ENCODE results near the gene KRT77. TPM values are rescaled to one million over a fixed set of nuclear protein-coding genes. Genes with fewer than 3 reads are reported as not detected.

Gene KRT77
- polyA plus RNA-seq, 1 donor from 2014 or later = not detected

DNA sequence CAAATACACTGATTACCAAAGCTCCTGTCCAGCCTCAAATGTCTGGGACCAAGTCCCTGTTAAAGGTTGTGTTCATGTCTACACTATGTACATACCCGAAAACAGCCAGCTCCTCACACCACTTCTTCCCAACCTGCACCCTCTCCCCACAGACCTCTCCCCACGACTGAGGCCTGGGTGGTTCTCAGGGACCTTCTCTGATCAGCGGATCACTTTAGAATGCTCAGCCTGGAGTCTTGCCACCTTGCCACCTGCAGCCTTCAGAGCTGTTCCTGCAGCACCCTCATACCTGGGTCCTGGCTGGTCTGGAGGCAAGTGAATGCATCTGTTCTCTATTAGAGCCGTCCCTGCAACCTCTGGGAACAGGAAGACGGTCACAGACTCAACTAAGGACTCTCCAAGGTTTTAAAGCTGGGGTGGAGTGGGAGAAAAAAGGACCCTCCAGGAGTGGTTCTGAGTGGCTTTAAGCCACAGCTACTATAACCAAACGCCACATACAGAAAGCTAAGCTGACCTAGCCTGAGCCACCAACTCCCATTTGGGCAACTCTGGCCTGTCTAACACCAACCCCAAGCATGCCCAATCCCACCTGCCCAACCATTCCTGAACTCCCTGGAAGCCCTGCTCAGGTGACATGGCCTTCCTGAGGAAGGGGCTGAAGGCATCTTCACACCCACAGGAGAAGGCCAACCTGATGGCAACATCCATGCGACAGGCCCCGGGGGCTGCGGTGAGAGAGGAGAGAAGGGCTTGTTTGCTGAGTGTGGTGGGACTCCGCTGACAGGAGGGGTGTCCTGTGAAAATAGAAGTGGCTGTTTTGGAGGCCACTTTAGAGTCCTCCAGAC lies 59.9 kb downstream of the KRT77 start:
- Histone ChIP-seq H2AFZ (ENCODE audit: low read depth, low read length) (no peak overlapping the region), H3K4me3 (ENCODE audit: low read length) (no peak overlapping the region), H3K27me3 (ENCODE audit: insufficient read depth, low read depth, low read length) (no peaks in the 10 kb centered on the region), H3F3A (ENCODE audit: insufficient read depth, low read length, poor library complexity, severe bottlenecking) (no peaks in the 10 kb centered on the region), H4K20me1 (ENCODE audit: insufficient read depth) (no peaks in the 10 kb centered on the region), H3K9ac (ENCODE audit: low read length) (no peak overlapping the region), H3K36me3 (ENCODE audit: insufficient read depth, low read length) (no peaks in the 10 kb centered on the region), H3K9me2 (ENCODE audit: insufficient read depth, low read length) (no peaks in the 10 kb centered on the region), H3K4me2 (ENCODE audit: low read length) (no peak overlapping the region), H3K27ac (ENCODE audit: low read length) (no peak overlapping the region), H3K9me3 (ENCODE audit: low read length) (no peaks in the 10 kb centered on the region), H3K79me2 (replicated peaks; ENCODE audit: insufficient read depth, low read length) (no peaks in the 10 kb centered on the region)
- TF ChIP-seq CTCF (IDR thresholded peaks at IDR 0.05; ENCODE audit: poor library complexity, severe bottlenecking) (no peak), TAF1 (IDR thresholded peaks at IDR 0.05; ENCODE audit: low read depth) (no peak), EP300 (conservative IDR thresholded peaks at IDR 0.05; ENCODE audit: poor library complexity, severe bottlenecking) (no peak), MXI1 (conservative IDR thresholded peaks at IDR 0.05; ENCODE audit: poor library complexity, severe bottlenecking) (no peak), SMC3 (conservative IDR thresholded peaks at IDR 0.05; ENCODE audit: poor library complexity) (no peak), EZH2 (IDR thresholded peaks at IDR 0.05; ENCODE audit: borderline replicate concordance, insufficient read depth, low read length, poor library complexity, severe bottlenecking) (no peak), POLR2AphosphoS5 (IDR thresholded peaks at IDR 0.05) (no peak), RAD21 (conservative IDR thresholded peaks at IDR 0.05) (no peak)

GRCh38 chr12:52641468-52641867 lies 61.9 kb downstream of the KRT77 start:
- Histone ChIP-seq H3K4me3 (ENCODE audit: low read length) (no peak overlapping the region), H3K27ac (ENCODE audit: low read length) (no peak overlapping the region), H3K27me3 (ENCODE audit: insufficient read depth, low read depth, low read length) (no peaks in the 10 kb centered on the region), H4K20me1 (ENCODE audit: insufficient read depth) (no peaks in the 10 kb centered on the region), H3K9ac (ENCODE audit: low read length) (no peak overlapping the region), H3K9me3 (ENCODE audit: low read length) (no peaks in the 10 kb centered on the region), H3K79me2 (replicated peaks; ENCODE audit: insufficient read depth, low read length) (no peaks in the 10 kb centered on the region), H3K4me2 (ENCODE audit: low read length) (no peak overlapping the region), H3K9me2 (ENCODE audit: insufficient read depth, low read length) (no peaks in the 10 kb centered on the region), H3K36me3 (ENCODE audit: insufficient read depth, low read length) (no peaks in the 10 kb centered on the region), H3F3A (ENCODE audit: insufficient read depth, low read length, poor library complexity, severe bottlenecking) (no peaks in the 10 kb centered on the region), H2AFZ (ENCODE audit: low read depth, low read length) (no peak overlapping the region)
- TF ChIP-seq RAD21 (conservative IDR thresholded peaks at IDR 0.05) (no peak), SMC3 (conservative IDR thresholded peaks at IDR 0.05; ENCODE audit: poor library complexity) (no peak), EP300 (conservative IDR thresholded peaks at IDR 0.05; ENCODE audit: poor library complexity, severe bottlenecking) (no peak), MXI1 (conservative IDR thresholded peaks at IDR 0.05; ENCODE audit: poor library complexity, severe bottlenecking) (no peak), CTCF (IDR thresholded peaks at IDR 0.05; ENCODE audit: poor library complexity, severe bottlenecking) (no peak), EZH2 (IDR thresholded peaks at IDR 0.05; ENCODE audit: borderline replicate concordance, insufficient read depth, low read length, poor library complexity, severe bottlenecking) (no peak), TAF1 (IDR thresholded peaks at IDR 0.05; ENCODE audit: low read depth) (no peak), POLR2AphosphoS5 (IDR thresholded peaks at IDR 0.05) (no peak)
- TF ChIP-seq, protein P1, sequence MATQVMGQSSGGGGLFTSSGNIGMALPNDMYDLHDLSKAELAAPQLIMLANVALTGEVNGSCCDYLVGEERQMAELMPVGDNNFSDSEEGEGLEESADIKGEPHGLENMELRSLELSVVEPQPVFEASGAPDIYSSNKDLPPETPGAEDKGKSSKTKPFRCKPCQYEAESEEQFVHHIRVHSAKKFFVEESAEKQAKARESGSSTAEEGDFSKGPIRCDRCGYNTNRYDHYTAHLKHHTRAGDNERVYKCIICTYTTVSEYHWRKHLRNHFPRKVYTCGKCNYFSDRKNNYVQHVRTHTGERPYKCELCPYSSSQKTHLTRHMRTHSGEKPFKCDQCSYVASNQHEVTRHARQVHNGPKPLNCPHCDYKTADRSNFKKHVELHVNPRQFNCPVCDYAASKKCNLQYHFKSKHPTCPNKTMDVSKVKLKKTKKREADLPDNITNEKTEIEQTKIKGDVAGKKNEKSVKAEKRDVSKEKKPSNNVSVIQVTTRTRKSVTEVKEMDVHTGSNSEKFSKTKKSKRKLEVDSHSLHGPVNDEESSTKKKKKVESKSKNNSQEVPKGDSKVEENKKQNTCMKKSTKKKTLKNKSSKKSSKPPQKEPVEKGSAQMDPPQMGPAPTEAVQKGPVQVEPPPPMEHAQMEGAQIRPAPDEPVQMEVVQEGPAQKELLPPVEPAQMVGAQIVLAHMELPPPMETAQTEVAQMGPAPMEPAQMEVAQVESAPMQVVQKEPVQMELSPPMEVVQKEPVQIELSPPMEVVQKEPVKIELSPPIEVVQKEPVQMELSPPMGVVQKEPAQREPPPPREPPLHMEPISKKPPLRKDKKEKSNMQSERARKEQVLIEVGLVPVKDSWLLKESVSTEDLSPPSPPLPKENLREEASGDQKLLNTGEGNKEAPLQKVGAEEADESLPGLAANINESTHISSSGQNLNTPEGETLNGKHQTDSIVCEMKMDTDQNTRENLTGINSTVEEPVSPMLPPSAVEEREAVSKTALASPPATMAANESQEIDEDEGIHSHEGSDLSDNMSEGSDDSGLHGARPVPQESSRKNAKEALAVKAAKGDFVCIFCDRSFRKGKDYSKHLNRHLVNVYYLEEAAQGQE (IDR thresholded peaks at IDR 0.05; ENCODE audit: borderline replicate concordance) = no peak

Data from neural cell (in vitro differentiated cells).